GM18873 (cell line): ENCODE measurements around the gene MRPL36.
A peak's percentile ranks its signal among the peaks of the same experiment; 100 is the strongest.
"Not testable (repeated sequence)": the region's sequence is repeated elsewhere in the genome, so short reads cannot be mapped to it uniquely, and the experiment has no call there.

ENCODE experiments used
- ATAC-seq: cut with Tn5 transposase; IDR thresholded peaks from one replicate; pipeline ENCODE4 v1.9.1; 2021; ENCODE audit warnings: mild to moderate bottlenecking, moderate library complexity, moderate number of reproducible peaks; ENCODE audit not compliant: unreplicated experiment, low FRiP score

Gene MRPL36

DNA sequence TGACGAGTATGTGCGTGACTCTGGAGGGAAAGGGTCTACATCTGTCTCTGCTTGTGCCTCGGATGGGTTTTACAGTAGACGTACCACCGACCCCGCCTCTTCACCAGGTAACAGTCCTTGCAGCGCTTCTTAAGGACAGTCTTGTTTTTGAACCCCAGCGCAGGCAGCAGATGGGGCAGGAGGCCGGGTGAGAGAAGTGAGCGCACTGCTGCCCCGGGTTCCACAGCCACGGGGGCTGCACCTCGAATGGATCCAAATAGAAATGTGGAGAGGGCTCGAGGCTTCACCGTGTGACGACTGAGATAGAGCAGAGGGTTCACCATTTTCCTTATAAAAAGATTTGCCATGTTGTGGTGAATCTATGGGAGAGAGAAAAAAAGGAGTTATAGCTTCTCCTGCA, 1.0 kb downstream of the MRPL36 start:
- ATAC-seq = not testable (repeated sequence)

DNA sequence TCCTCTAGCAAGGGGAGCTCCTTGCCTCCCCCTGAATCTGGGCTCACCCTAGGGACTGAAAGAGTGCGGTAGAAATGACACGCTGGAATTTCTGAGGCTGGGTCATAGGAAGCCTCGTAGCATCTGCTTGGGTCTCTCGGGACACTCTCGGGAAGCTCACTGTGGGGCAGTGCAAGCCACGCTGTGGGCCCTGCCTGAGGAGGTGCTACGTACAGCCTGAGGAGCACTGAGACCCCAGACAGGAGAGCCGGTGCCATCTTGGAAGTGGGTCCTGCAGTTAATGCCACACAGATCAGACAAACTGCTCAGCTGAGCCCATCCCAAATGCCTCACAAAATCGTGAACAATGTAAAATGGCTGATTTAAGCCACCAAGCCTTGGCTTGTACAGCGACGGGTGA, 1.8 kb downstream of the MRPL36 start:
- ATAC-seq = no peak

DNA sequence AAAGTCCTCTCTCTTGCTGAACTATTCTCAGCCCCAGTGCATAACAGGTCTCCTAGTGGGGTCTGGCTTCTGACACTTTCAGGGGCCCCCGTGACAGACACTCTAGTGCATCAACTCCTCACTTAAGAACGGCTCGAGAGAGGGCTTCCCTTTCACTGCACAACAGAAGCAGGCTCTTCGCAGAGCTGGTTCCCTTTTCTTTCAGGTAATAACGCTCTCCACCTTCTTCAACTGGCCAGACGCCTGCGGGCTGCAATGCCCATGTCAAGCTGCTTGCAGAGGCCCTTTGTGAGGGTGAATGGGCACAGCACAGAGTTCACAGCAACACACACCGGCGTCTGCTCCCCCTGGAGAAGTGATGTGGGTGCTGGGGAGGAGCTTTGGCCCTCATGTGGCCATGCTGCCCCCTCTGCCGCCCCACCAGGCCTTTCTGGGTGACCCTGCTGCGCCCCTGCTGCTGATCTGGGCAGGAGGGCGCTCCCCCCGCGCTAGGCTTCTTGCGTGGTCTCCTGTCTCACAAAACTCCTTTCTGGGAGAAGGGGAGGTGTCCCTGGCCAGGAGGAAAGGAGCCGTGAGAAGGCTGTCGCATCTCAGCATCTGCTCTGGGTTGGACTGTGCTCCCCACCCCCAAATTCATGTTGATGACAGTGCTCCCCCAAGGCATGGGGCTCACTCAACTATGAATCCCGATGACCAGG, 2.4 kb downstream of the MRPL36 start:
- no peak for ATAC-seq

DNA sequence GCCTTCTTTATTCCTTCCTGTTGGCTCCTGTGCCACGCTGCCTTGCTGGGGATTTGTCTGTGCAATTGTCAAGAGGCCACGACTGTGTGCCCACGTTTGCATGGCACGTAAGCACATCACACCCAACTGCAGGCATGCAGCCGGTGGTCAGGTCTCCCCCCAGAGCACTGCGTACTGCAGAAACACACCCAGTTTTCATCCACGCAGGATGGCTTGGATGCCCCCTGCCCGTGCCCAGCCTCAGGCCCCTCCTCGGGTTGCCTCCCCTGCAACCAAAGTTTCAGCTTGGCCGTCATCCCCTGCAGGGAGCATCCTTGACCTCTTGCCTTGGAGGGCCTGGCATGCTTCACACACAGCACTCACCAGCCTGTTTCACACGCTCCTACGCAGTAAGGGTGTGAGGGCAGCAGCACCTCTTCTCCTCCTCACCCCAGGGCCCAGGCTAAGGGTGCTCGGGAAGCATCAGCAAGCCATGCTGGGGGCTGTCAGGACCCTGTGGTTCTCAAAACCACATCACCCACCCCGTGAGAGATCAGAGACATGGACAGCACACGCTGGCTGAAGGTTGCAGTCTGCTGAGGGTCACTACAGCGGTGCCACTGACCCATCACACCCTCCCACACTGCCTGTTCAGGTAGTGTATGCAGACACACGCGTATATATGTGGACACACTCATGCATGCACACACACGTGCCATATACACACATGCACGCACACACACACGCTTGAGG, 3.1 kb downstream of the MRPL36 start:
- no peak for ATAC-seq

DNA sequence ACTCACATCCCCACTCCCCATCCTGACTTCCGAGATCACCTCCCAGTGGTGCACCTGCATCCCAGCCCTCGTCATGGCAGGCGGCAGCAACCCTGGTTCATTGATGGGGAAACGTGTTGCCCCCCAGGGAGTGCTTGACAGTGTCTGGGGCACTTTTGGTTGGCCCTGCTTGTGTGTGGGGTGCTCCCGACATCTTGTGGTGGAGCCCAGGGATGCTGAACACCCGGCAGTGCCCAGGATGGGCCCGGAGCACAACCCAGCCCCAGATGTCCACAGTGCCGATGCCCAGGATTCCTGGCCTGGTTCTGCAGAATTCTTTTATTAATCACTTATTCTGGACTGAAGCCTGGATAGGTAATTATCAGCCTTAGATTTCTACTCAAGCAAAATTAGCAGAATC, 3.7 kb downstream of the MRPL36 start:
- ATAC-seq = no peak

DNA sequence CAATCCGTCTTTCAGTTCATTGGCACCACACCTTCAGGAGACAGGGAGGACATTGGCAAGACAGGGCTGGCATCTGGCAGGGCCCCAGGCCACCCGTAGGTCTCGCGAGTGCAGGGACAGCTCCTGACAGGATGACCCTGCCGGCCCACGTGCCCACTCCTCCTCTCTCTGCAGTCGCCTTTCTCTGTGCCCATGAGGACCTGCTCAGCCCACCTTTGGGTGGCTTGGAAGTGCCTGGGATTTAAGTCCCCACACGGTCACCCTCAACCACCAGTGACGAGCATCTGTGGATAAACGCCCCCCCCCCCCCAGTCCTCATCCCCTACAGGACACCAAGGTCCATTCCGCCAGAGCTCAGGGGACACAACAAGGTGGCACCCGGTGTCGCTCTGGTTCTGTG, 4.1 kb downstream of the MRPL36 start:
- ATAC-seq = no peak

DNA sequence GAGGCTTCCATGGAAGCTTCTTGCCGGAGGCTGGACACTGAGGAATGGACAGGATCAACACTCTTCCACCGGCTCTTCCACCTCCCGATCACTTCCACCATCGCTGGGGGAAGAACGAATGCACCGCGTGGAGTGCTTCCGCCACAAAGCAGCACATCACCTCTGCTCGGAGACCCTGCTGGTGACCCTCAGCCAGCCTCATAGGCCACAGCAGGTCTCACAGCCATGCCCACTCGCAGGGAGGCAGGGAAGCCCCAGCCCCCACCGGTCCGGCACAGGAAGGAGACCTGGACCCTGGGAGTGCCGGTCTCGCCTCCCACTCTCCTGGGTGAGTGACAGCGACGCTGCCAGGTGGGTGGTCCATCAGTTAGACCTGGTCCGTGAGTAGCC, 4.7 kb downstream of the MRPL36 start:
- ATAC-seq = no peak

DNA sequence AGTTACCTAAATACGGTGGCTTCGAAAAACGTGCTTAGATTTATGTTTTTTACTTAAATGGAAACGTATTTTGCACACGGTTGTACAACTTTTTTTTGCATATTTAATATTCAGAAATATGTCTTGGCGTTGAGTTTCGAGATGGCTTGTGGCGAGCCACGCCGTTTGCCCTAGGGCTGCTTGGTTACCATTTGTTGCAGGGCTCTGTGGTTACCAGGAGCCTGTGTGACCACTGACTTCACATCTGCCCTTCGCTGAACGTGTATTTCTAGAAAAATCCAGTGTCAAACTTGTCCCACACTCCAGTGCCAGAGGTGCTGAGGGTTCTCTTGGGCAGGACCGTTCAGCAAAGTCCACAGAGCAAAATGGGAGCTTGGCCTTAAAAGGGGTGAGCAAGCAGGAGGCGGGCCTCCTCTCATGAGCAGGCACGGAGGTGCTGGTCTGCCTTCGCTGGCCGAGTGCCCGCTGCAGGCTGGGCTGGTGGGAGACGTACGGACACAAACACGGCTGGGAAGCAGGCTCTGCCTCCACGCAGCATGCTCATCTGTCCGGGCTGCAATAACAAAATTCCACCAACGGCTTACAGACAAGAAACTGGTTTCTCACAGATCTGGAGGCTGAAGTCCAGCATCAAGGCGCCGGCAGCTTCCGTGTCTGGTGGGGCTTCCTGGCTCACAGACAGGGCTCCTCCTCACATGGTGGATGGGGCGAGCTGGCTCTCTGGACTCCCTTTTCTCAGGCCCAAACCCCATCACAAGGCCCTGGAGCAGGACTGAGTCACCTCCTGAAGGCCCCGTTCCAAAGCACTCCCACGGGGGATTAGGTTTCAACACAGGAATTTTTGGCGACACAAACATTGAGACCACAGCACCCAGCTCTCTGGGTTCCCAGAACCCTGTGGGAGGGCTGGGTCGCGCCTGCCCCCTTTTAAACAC, 5.4 kb downstream of the MRPL36 start:
- no peak for ATAC-seq

DNA sequence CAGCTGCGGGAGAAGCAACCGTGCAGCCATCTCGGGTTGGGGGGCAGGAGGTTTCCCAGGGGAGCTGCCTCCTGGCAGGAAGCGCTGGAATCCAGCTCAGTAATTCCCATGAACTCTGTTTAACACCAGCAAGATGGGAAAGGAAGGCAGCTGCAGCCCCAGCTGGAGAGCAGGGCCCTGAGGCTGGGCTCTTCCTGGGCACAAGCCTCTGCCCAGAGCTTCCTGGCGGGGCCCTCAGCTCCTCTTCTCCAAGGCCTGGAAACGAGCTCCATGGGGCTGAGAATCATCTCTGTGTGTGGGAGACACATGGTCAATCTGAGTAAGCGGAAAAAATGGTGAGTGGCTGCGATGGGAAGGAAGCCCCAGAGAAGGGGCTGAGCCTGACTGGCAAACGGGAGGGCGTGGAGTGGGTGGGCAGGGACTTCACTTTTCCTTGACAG, 6.3 kb downstream of the MRPL36 start:
- no peak for ATAC-seq

DNA sequence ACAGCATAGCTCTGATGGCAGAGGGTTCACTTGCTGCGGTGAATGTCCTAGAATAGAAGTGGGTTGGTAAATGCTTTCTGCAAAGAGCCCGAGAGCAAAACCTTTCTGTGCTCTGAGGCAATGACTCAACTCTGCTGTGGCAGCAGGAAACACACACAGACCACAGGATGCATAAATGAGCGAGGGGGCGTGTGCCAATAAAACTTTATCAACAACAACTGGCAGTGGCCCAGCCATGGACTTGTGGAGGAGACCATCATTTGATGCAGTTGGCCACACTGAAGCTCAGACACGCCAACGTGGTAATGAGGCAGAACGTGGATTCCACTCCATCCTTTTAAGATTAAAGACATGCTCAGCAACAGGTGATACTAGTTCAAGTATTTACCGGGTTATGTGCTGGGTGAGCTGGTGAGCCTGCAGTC, 6.8 kb downstream of the MRPL36 start:
- peak; percentile 98 for ATAC-seq

DNA sequence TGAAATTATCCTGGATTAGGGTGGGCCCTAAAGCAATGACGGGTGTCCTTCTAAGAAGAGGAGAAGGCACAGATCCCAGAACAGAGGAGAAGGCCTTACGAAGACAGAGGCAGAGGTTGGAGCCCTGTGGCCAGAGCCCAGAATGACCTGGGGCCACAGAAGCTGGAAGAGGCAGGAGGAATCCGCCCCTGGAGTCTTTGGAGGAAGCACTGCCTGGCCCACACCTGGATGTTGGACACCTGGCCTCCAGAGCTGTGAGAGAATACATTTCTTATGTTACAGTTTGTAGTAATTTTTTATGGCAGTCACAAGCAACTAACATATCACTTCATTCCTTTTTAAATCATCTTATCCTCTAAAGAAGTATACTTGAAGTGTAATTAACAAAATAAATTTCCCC, 8.5 kb downstream of the MRPL36 start:
- ATAC-seq = no peak

DNA sequence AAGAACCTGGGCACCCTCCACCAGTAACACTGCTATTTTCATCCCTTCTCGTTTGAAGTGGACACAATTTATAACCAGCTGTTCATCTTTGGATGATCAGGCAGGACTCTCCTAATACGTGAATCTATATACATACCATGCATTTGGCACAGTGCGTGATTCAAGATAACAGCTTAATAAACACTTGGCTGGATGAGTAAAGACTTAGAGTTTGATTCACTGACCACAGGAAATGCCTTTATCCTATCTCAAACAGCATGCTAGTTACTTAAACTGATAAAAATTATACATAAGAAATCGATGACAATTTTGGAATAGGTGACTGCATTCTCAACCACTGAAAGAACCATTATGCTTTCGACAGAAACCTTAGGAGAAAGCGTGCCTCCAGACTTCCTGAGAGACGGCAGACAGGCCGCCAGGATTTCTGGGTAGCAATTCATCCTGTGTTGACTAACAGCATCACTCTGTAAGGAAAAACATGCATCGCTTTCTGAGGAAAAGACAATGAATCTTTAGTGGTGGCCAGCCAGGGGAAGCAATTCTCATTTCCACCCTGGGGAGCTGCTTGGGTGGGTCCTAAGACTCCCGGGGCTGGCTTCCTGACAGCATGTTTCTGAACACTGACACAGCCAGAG, 9.7 kb downstream of the MRPL36 start:
- no peak for ATAC-seq

DNA sequence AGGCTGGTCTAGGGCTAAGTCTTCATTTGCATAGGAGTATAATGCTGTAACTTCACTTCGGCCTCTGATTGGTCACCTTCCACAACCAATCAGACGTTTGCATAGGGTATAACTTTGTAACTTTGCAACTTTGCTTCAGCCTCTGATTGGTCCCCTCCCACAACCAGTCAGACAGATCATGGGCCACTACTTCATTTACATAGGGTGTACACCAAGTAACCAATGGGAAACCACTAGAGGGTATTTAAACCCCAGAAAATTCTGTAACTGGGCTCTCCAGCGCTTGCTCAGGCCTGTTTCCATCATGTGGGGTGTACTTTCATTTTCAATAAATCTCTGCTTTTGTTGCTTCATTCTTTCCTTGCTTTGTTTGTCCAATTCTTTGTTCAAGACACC, 10.2 kb downstream of the MRPL36 start:
- not testable (repeated sequence) for ATAC-seq

DNA sequence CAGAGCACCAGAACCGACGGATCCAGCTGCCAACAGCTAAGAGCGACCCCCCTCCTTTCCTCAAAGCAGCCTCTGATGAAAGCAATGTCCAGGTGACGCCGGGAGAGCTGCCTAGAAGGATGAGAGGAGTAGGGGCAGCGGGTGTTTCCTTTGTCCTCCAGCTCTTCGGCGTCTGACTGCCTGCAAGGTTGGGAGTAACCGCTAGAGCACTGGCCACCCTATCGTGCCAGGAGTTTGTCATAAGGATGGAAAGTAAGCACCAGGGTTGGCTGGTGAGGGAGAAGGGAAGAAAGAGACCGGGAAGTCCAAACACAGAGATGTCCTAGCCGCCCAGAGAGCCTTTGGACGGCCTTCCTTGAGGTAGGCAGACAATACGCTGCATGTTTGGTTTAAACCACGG, 10.8 kb downstream of the MRPL36 start:
- ATAC-seq = no peak

DNA sequence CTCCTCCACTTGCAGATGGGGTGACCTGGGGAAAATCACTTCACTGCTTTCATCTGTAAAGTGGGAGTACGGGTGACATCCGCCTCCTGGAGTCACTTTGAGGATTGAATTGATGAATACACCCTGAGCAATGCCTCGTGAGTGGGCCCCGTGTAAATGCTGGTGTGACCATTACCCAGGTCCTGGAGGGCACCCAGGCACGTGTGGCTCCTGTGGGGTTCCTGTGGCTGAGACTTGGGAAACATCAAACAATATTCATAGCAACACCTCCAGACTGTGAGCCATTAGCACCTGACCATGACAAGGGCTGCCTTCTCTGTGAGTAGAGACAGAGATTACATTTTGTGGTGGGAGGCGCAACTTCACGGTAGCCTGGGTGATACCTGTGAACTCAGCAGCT, 11.4 kb downstream of the MRPL36 start:
- ATAC-seq = no peak

DNA sequence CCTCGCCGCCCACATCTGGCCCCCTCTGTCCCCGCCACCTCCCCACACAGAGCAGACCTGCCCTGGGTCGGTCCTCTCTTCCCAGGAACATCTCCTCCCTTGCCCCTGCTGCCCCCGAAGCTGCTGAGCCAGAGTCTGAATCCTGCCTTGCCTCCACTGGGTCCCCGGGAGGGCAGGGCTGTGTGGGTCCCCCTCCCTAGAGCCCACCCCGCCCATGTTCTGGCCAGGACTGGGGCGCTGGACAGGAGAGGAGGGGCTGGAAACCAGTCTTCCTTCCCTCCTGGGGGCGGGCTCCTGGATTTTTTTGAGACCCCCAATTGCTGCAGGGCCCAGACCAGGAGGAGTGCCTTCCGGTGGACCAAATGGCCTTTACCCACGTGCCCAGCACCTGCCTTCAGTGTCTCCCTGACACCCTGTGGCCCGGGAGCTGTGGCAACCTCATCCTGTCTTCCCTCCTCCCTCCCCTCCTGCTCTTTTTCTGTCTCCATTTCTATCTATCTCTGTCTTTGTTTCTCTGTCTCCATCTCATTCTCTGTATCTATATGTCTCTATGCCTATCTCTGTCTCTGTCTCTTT, 12.1 kb downstream of the MRPL36 start:
- ATAC-seq = no peak

DNA sequence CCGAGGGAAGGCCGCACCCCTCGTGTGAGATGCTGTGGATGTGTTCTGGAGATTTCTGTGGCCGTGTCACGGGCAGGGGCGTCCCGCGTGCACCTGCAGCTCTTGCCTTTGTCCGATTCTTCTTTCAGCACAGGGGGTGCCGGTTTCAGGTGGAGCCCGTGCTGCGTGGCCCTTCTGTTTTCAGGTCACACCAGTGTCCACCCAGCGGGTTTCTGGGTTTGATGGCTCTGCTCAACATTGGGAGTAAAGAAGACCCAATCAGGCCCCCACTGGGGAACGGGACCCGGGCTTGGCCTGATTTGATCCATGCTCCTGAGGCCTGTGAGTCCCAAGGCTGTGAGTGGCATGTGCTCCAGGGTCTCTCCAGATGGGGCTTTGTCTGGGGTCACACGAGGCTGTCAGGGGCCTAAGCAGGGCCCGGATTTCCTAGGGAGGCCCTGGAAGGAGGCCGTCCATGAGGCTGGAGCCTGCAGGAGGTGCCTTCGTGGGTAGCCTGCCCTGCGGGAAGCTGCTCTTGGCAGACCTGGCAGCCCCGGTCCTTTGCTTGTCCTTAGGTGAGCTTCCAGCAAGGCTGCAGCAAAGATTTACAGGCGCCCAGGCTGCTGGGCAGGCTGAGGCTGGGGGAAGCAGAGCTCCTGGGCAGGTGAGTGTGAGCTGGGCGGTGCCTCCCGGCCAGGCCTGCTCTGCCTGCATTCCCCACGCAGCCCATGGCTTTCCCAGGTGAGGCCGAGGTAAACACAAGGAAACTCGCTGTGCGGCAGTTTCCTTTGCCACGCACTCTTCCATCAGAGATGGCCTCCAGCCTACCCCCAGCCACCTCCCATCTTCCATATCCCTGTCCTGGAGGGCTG, 12.8 kb downstream of the MRPL36 start:
- no peak for ATAC-seq

DNA sequence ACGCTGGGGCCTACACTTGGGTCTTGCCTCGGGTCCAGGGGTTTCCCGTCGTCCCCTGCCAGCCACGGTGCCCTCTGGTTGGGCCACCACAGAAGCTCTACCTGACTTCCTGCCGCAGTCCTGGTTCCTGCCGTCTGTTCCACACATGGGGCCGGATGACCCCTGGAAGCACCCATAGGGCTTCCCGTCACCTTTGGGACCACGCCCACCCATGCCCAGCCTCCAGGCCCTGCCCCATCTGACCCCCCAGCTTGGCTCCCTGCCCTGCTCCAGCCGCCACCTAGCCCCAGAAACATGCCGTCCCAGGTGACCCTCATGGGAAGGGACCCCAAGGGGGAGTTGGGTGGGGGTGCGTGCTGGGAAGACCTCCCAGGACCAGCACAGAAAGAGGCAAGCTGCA, 13.7 kb downstream of the MRPL36 start:
- no peak for ATAC-seq

DNA sequence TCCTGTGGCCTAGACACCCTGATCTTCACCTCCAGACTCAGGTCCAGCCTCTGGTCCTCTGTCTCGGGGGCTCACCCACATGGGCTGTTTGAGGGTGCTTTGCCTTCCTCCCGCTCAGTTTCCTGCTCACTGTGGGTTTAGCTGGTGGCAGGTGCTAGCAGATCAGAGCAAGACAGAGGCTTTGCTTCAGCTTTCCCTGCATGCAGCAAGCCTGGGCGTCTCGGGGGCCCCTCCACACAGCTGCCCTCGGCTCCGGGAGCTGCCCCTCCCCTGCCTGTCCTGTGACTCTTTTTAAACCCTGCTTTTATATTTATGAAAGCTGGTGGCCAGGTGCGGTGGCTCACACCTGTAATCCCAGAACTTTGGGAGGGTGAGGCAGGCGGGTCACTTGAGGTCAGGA, 14.6 kb downstream of the MRPL36 start:
- no peak for ATAC-seq
